Right lobe of liver (tissue), 6 donors: Measurements from ENCODE around the gene LSP1. TPM values are rescaled to one million over a fixed set of nuclear protein-coding genes. Genes with fewer than 3 reads are reported as not detected.
A peak's percentile ranks its signal among the peaks of the same experiment; 100 is the strongest.
"Not testable (repeated sequence)": the region's sequence is repeated elsewhere in the genome, so short reads cannot be mapped to it uniquely, and the experiment has no call there.

ENCODE experiments used
- ATAC-seq, 4 donors: fragments of 200-7000 bp; cut with Tn5 transposase; one replicate each; pipeline ENCODE4 v1.9.1; 2020; ENCODE audit warnings: mild to moderate bottlenecking in 4 of 4, moderate library complexity in 4 of 4
- DNase-seq, 3 donors: peaks; one replicate each; pipeline ENCODE4 v3.0.0-alpha.2; 2020
- H3K27ac ChIP-seq, 3 donors: fragments of 200-600 bp; one replicate each; pipeline ENCODE4 v1.8.0; 2022
- H3K27me3 ChIP-seq, 2 donors: fragments of 200-600 bp; one replicate each; pipeline ENCODE4 v1.8.0; 2022
- H3K36me3 ChIP-seq, 4 donors: fragments of 200-600 bp; sonication (generic) in 1 of 4; one replicate each; pipeline versions ENCODE4 v1.5.1 to v1.8.0; 2017 to 2022; ENCODE audit warnings: control low read depth in 1 of 4
- H3K4me1 ChIP-seq, 4 donors: fragments of 200-600 bp; sonication (generic) in 1 of 4; one replicate each; pipeline versions ENCODE4 v1.5.1 to v1.8.0; 2017 to 2022; ENCODE audit warnings: control low read depth in 1 of 4
- H3K4me3 ChIP-seq, 3 donors: fragments of 200-600 bp; one replicate each; pipeline ENCODE4 v1.8.0; 2022
- H3K9me3 ChIP-seq, 4 donors: fragments of 200-600 bp; sonication (generic) in 1 of 4; one replicate each; pipeline versions ENCODE4 v1.5.1 to v1.8.0; 2017 to 2022; ENCODE audit warnings: control low read depth in 1 of 4
- CTCF ChIP-seq, 4 donors: fragments of 200-600 bp in 3 of 4; fragments of 450-650 bp in 1 of 4; IDR thresholded peaks; one replicate each; pipeline versions ENCODE4 v1.5.1 to v1.8.0; 2016 to 2022; ENCODE audit warnings: antibody characterized with exemption in 4 of 4, mild to moderate bottlenecking in 2 of 4
- POLR2A ChIP-seq: fragments of 450-650 bp; IDR thresholded peaks from one replicate; pipeline ENCODE4 v1.6.1; 2017; ENCODE audit warnings: antibody characterized with exemption, mild to moderate bottlenecking
- WGBS: methylation state at CpG from one replicate; pipeline ENCODE4 v1.1.6; 2018; ENCODE audit warnings: low coverage, low lambda C conversion rate; ENCODE audit not compliant: insufficient coverage; ENCODE audit errors: missing lambda C conversion rate; 5-methylcytosine and 5-hydroxymethylcytosine counted together
- intact Hi-C, 2 donors: fragments of 100-400 bp; cut with DNase I; formaldehyde crosslinking; loops; one replicate each; pipeline versions ENCODE4 v1.11.2 to v1.14.1; 2022
- microRNA-seq, 2 donors: library from miRNA; unstranded; fragments of <30 nt; microRNA quantifications; one replicate each; pipeline ENCODE4, GENCODE V29; 2019 to 2020
- small RNA-seq, 2 experiments: library from RNA; depleted of rRNA; stranded (forward); fragments of <200 nt; gene quantifications; one replicate each; pipeline ENCODE3, GENCODE V24; 2016
- total RNA-seq, 6 experiments: library from RNA; depleted of rRNA in 2 of 6; stranded (reverse); fragments of >200 nt in 2 of 6; fragmentation: NEBNext Ultra II Directional in 3 of 6; extraction: Animal tissue kit (Norgen Biotek cat#: 25700) in 3 of 6; gene quantifications; one replicate each; pipeline versions ENCODE4 v1.1.0 to v1.2.4, GENCODE V29; 2016 to 2023
- donor health status: DM: no; HTN: yes; CAD: no.
- donor health status: DM: no; HTN: no; CAD: no.
- donor health status: DM: no; HTN: no; CAD: no.
- donor health status: DM: no; HTN: yes; CAD: no.
- donor health status: DM: no; HTN: yes; CAD: no.

Gene LSP1
- total RNA-seq, 6 experiments from 2014 or later: 2.3 to 20.6 (median 8.8) TPM

GRCh38 chr11:1938343-1939005 is 85.6 kb downstream of the LSP1 start:
- no peak overlapping the region for H3K27ac ChIP-seq
- H3K36me3 ChIP-seq: no peaks in the 10 kb centered on the region
- WGBS: 73% methylated on average over 8 of the region's 27 CpGs
- no peaks in the 10 kb centered on the region for H3K4me1 ChIP-seq
- no peak for ATAC-seq
- DNase-seq: peak; percentile 10 to 47 (median 42)
- intact Hi-C loops: no loop called here
- no peaks in the 10 kb centered on the region for H3K9me3 ChIP-seq
- H3K27me3 ChIP-seq: no peaks in the 10 kb centered on the region
- no peak overlapping the region for H3K4me3 ChIP-seq
- TF ChIP-seq POLR2A: no peak
- no peak for TF ChIP-seq CTCF (IDR thresholded peaks at IDR 0.05)

DNA sequence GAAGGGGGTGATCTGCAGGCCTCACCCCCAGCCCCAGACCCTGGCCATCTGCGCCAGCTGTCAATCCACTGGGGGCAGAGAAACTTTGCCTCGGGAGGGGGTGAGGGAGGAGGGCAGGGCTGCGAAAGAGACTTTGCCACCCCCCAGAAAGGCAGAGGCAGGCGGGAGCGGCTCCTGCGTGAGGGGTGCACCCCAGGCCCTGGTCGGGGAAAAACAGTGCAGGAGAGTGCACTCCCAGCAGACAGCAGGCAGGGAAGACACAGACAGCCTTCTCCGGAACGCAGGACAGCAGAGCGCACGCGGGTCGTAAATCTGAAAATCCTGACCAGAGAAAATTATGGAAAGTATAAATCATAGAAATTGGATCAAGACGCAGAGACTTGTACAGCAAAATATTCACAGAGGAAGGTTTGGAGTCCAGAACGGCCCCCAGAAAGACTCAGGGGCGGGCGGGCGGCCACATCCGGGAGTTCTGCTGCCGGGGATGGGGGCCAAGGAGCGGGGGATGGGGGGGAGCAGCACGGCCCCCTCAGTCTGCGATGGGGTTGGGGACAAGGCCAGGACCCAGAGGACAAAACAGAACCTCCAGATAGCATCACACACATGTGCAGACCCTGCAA is 86.2 kb downstream of the LSP1 start:
- 46% methylated on average over 17 of the region's 23 CpGs for WGBS
- Histone ChIP-seq H3K4me1 (no peaks in the 10 kb centered on the region), H3K4me3 (no peak overlapping the region), H3K27ac (no peak overlapping the region), H3K27me3 (no peaks in the 10 kb centered on the region), H3K9me3 (no peaks in the 10 kb centered on the region), H3K36me3 (no peaks in the 10 kb centered on the region)
- ATAC-seq (no peak), DNase-seq (peak; percentile 6 to 34 (median 32))
- intact Hi-C loops: no loop called here
- TF ChIP-seq CTCF (IDR thresholded peaks at IDR 0.05): no peak
- TF ChIP-seq POLR2A: no peak

- H3K4me1 ChIP-seq, H3K27ac ChIP-seq, H3K9me3 ChIP-seq, H3K27me3 ChIP-seq, H3K36me3 ChIP-seq, H3K4me3 ChIP-seq: not testable (repeated sequence)
- intact Hi-C loops: loop anchor here (5.0 to 10.0 kb wide), 2 partner anchors 42 to 45 kb away; partner anchors contain the start of gene PRR33 (in 1 of the 2)
- WGBS: no CpG with 5 or more reads among the region's 1 CpG
- ATAC-seq: peak in 3 of 4 donors; percentile 31 to 35 (median 35)
- DNase-seq: peak; percentile 8 to 35 (median 25)
These were observed 86.9 kb downstream of the LSP1 start for GRCh38 chr11:1939788-1940187.

Small RNA genes lying within 50 kb of the gene (microRNA-seq; reads per million reads assigned to microRNA genes)
- 0 reads per million in 2 donors for gene MIR4298
- gene MIR7847: 0 reads per million in 2 donors

Small RNA genes lying within 50 kb of the gene (small RNA-seq; reads per million reads assigned to genes)
- gene AC051649.1 (0 reads per million in 2 experiments), gene MIR4298 (0 reads per million in 2 experiments)

Other genes with a start within 250 kb of the LSP1 start
- gene KRTAP5-3, start 244.6 kb upstream of the LSP1 start, total RNA-seq: not detected
- not detected for gene KRTAP5-4, start 230.9 kb upstream of the LSP1 start, total RNA-seq
- gene KRTAP5-5, start 223.3 kb upstream of the LSP1 start, total RNA-seq: not detected
- 1 to 10 TPM in 3 of 6 experiments, under 1 TPM in 2, not detected in 1; 0.79 to 1.5 (median 1.2) TPM for gene KRTAP5-6, start 155.9 kb upstream of the LSP1 start, total RNA-seq
- gene IFITM10, start 102.5 kb upstream of the LSP1 start, total RNA-seq: 10 to 100 TPM in 1 of 6 experiments, 1 to 10 TPM in 5; 1.3 to 11.4 (median 6.7) TPM
- 1,000 to 10,000 TPM in 3 of 6 experiments, 100 to 1,000 TPM in 3; 515 to 1,549 (median 1,009) TPM for gene CTSD, start 89.2 kb upstream of the LSP1 start, total RNA-seq
- under 1 TPM in 1 of 6 experiments, not detected in 5; 0.68 TPM for gene SYT8, start 18.1 kb upstream of the LSP1 start, total RNA-seq
- gene TNNI2, start 14.1 kb upstream of the LSP1 start, total RNA-seq: 1 to 10 TPM in 2 of 6 experiments, under 1 TPM in 1, not detected in 3; 0.31 to 1.9 (median 1.1) TPM
- gene PRR33, start 38.8 kb downstream of the LSP1 start, total RNA-seq: not detected
- gene TNNT3, start 66.6 kb downstream of the LSP1 start, total RNA-seq: 1 to 10 TPM in 1 of 6 experiments, under 1 TPM in 1, not detected in 4; 0.44 to 2.2 TPM
- 100 to 1,000 TPM in 1 of 6 experiments, 10 to 100 TPM in 5; 23.1 to 121 (median 36.4) TPM for gene MRPL23, start 94.2 kb downstream of the LSP1 start, total RNA-seq
- gene H19, start 144.8 kb downstream of the LSP1 start, total RNA-seq: 100 to 1,000 TPM; 143 to 898 (median 229) TPM